Prostate gland (tissue), 2 donors: ENCODE data around the gene TYRP1. TPM values are rescaled to one million over a fixed set of nuclear protein-coding genes. Genes with fewer than 3 reads are reported as not detected.

Experiments
- DNase-seq: peaks from one replicate; pipeline ENCODE4 v3.0.0-alpha.2; 2019; ENCODE audit warnings: low spot score
- H3K27ac ChIP-seq, 2 donors: fragments of 200-600 bp; sonication (generic); 2 replicates each; pipeline ENCODE4 v1.5.1; 2017 to 2019
- H3K27me3 ChIP-seq: fragments of 200-600 bp; sonication (generic); replicated peaks from 2 replicates; pipeline ENCODE4 v1.5.1; 2019; ENCODE audit not compliant: insufficient read depth
- H3K36me3 ChIP-seq, 2 donors: fragments of 200-600 bp; sonication (generic); 1 replicate in 1 of 2; 2 replicates in 1 of 2; pipeline versions ENCODE4 v1.5.1 to v1.8.1; 2017 to 2019
- H3K4me1 ChIP-seq: fragments of 200-600 bp; sonication (generic); replicated peaks from 2 replicates; pipeline ENCODE4 v1.5.1; 2019
- H3K4me3 ChIP-seq, 2 donors: fragments of 200-600 bp; sonication (generic); 2 replicates each; pipeline ENCODE4 v1.5.1; 2017 to 2019
- H3K9me3 ChIP-seq: fragments of 200-600 bp; sonication (generic); 2 replicates; pipeline ENCODE4 v1.5.1; 2017
- CTCF ChIP-seq, 4 experiments: fragments of 200-600 bp in 2 of 4; fragments of 450-650 bp in 2 of 4; sonication (generic) in 2 of 4; IDR thresholded peaks; 1 replicate in 3 of 4; 2 replicates in 1 of 4; pipeline ENCODE4 v1.5.1; 2016 to 2019; ENCODE audit warnings: antibody characterized with exemption in 4 of 4, mild to moderate bottlenecking in 2 of 4, moderate library complexity in 2 of 4
- POLR2A ChIP-seq: fragments of 450-650 bp; IDR thresholded peaks from one replicate; pipeline ENCODE4 v1.6.1; 2016; ENCODE audit warnings: antibody characterized with exemption, mild to moderate bottlenecking
- POLR2AphosphoS5 ChIP-seq: sonication (generic); formaldehyde crosslinking; IDR thresholded peaks from one replicate; pipeline ENCODE4 v1.6.1; 2017; ENCODE audit warnings: antibody characterized with exemption
- WGBS: methylation state at CpG from one replicate; pipeline ENCODE4 v1.1.5; 2018; 5-methylcytosine and 5-hydroxymethylcytosine counted together
- intact Hi-C: fragments of 100-400 bp; cut with DNase I; formaldehyde crosslinking; loops from one replicate; pipeline ENCODE4 v1.14.2; 2022
- total RNA-seq, 2 donors: library from RNA; depleted of rRNA; stranded (reverse); fragments of >200 nt; gene quantifications; one replicate each; pipeline ENCODE4 v1.1.0, GENCODE V29; 2016

TYRP1 gene
- total RNA-seq, 2 donors from 2014 or later: 0.80 TPM; not detected in 1

- TF ChIP-seq POLR2AphosphoS5: no peak
- no peak for TF ChIP-seq CTCF (IDR thresholded peaks at IDR 0.05)
- no peak for TF ChIP-seq POLR2A
- Histone ChIP-seq H3K36me3 (no peaks in the 10 kb centered on the region), H3K9me3 (no peaks in the 10 kb centered on the region), H3K27me3 (no peaks in the 10 kb centered on the region), H3K27ac (no peak overlapping the region), H3K4me1 (no peaks in the 10 kb centered on the region), H3K4me3 (no peak overlapping the region)
- no peak for DNase-seq
- intact Hi-C loops: no loop called here
Observed at GRCh38 chr9:12748954-12749353, 55.8 kb downstream of the TYRP1 start.

- H3K9me3 ChIP-seq: no peaks in the 10 kb centered on the region
- no peaks in the 10 kb centered on the region for H3K4me1 ChIP-seq
- DNase-seq: no peak
- no peak overlapping the region for H3K27ac ChIP-seq
- intact Hi-C loops: no loop called here
- no peaks in the 10 kb centered on the region for H3K27me3 ChIP-seq
- TF ChIP-seq POLR2A (no peak), CTCF (IDR thresholded peaks at IDR 0.05) (no peak), POLR2AphosphoS5 (no peak)
- WGBS: 85% methylated on average over 3 of the region's 3 CpGs
- H3K4me3 ChIP-seq: no peak overlapping the region
- no peaks in the 10 kb centered on the region for H3K36me3 ChIP-seq
Observed at GRCh38 chr9:12753931-12754330, 60.7 kb downstream of the TYRP1 start.

GRCh38 chr9:12759761-12760160 is 66.6 kb downstream of the TYRP1 start:
- WGBS: 36% methylated on average over 1 of the region's 1 CpG

More at GRCh38 chr9:12759761-12760160, 66.6 kb downstream of the TYRP1 start:
- H3K36me3 ChIP-seq: no peaks in the 10 kb centered on the region
- no peaks in the 10 kb centered on the region for H3K9me3 ChIP-seq
- no peak overlapping the region for H3K4me3 ChIP-seq
- TF ChIP-seq POLR2AphosphoS5 (no peak), CTCF (IDR thresholded peaks at IDR 0.05) (no peak), POLR2A (no peak)
- intact Hi-C loops: no loop called here
- DNase-seq: no peak
- no peak overlapping the region for H3K27ac ChIP-seq
- no peaks in the 10 kb centered on the region for H3K27me3 ChIP-seq
- no peaks in the 10 kb centered on the region for H3K4me1 ChIP-seq

Other genes starting within 250 kb of the TYRP1 start
- gene LURAP1L, start 81.6 kb downstream of the TYRP1 start, total RNA-seq: 1 to 10 TPM; 2.7 to 8.8 TPM